Hematopoietic multipotent progenitor cell treated with erythropoietin and hydrocortisone succinate and interleukin-3 and kit ligand, for 15 days (in vitro differentiated cells): ENCODE measurements around the gene LMAN1L.

Experiments used
- DNase-seq: peaks from one replicate; pipeline ENCODE4 v3.0.0-alpha.2; 2015; ENCODE audit warnings: low spot score

Gene LMAN1L

GRCh38 chr15:74812533-74812932 is at the start of gene LMAN1L:
TSS of gene LMAN1L (plus strand) at chr15:74812835. CDS start at chr15:74812855, 20 bp downstream.
- DNase-seq: no peak

GRCh38 chr15:74763416-74763815 is 49.2 kb upstream of the LMAN1L start:
- DNase-seq: no peak

- DNase-seq: no peak
Observed at GRCh38 chr15:74767167-74768098, 45.2 kb upstream of the LMAN1L start.

- no peak for DNase-seq
Observed at GRCh38 chr15:74768099-74768770, 44.4 kb upstream of the LMAN1L start.

GRCh38 chr15:74768771-74769342 is 43.8 kb upstream of the LMAN1L start:
- DNase-seq: peak; percentile 62

- no peak for DNase-seq
Observed at GRCh38 chr15:74769463-74770025, 43.1 kb upstream of the LMAN1L start.

- no peak for DNase-seq
Observed at GRCh38 chr15:74770211-74770903, 42.3 kb upstream of the LMAN1L start.

GRCh38 chr15:74773329-74773728 is 39.3 kb upstream of the LMAN1L start:
- no peak for DNase-seq

GRCh38 chr15:74773731-74774252 is 38.8 kb upstream of the LMAN1L start:
- no peak for DNase-seq

GRCh38 chr15:74775132-74775562 is 37.5 kb upstream of the LMAN1L start:
- DNase-seq: no peak

- DNase-seq: no peak
Observed at GRCh38 chr15:74775894-74776293, 36.7 kb upstream of the LMAN1L start.

- no peak for DNase-seq
Observed at GRCh38 chr15:74776821-74777768, 35.5 kb upstream of the LMAN1L start.

GRCh38 chr15:74777769-74778598 is 34.7 kb upstream of the LMAN1L start:
- DNase-seq: no peak

GRCh38 chr15:74778599-74778970 is 34.0 kb upstream of the LMAN1L start:
- DNase-seq: no peak

GRCh38 chr15:74779162-74779648 is 33.4 kb upstream of the LMAN1L start:
- DNase-seq: no peak

GRCh38 chr15:74780523-74781430 is 31.9 kb upstream of the LMAN1L start:
- DNase-seq: no peak

- peak; percentile 85 for DNase-seq
Observed at GRCh38 chr15:74781431-74782258, 31.0 kb upstream of the LMAN1L start, which contains the start of gene CSK. TSS of gene CSK (plus strand) at chr15:74782080. CDS start at chr15:74798298, 16,218 bp downstream.
